GM12875 (cell line): Measurements from ENCODE around the gene PPP4R2.

Experiments
- H3K4me3 ChIP-seq: one replicate; pipeline ENCODE4 v1.5.1; 2011; ENCODE audit warnings: low read depth, low read length, control low read depth
- CTCF ChIP-seq: IDR thresholded peaks from 2 replicates; pipeline ENCODE4 v1.5.1; 2011; ENCODE audit warnings: low read depth, mild to moderate bottlenecking, control low read depth, inconsistent platforms, low read length, moderate library complexity, borderline replicate concordance; ENCODE audit not compliant: insufficient read depth

PPP4R2 gene

GRCh38 chr3:72976281-72976741 lies 20.3 kb upstream of the PPP4R2 start:
- TF ChIP-seq CTCF, result no peak
- no peak overlapping the region for H3K4me3 ChIP-seq

- TF ChIP-seq CTCF, result no peak
- no peak overlapping the region for H3K4me3 ChIP-seq
These were observed 19.4 kb upstream of the PPP4R2 start for GRCh38 chr3:72977060-72977808.

- no peak for TF ChIP-seq CTCF
- H3K4me3 ChIP-seq, result no peak overlapping the region
These were observed 13.8 kb upstream of the PPP4R2 start for GRCh38 chr3:72982609-72983366.

- TF ChIP-seq CTCF, result no peak
- no peak overlapping the region for H3K4me3 ChIP-seq
These were observed 11.0 kb upstream of the PPP4R2 start for GRCh38 chr3:72985576-72985975.

GRCh38 chr3:72990701-72991395 lies 5.8 kb upstream of the PPP4R2 start:
- H3K4me3 ChIP-seq, result no peak overlapping the region
- no peak for TF ChIP-seq CTCF

GRCh38 chr3:72991522-72991921 lies 5.1 kb upstream of the PPP4R2 start:
- H3K4me3 ChIP-seq, result no peak overlapping the region
- no peak for TF ChIP-seq CTCF
